ENCODE data around the gene TARBP2. TPM values are rescaled to one million over a fixed set of nuclear protein-coding genes. Genes with fewer than 3 reads are reported as not detected.

Gene TARBP2
- total RNA-seq, 4 donors from 2014 or later, result 16.0 to 27.1 (median 22.7) TPM

- TF ChIP-seq, protein P1, sequence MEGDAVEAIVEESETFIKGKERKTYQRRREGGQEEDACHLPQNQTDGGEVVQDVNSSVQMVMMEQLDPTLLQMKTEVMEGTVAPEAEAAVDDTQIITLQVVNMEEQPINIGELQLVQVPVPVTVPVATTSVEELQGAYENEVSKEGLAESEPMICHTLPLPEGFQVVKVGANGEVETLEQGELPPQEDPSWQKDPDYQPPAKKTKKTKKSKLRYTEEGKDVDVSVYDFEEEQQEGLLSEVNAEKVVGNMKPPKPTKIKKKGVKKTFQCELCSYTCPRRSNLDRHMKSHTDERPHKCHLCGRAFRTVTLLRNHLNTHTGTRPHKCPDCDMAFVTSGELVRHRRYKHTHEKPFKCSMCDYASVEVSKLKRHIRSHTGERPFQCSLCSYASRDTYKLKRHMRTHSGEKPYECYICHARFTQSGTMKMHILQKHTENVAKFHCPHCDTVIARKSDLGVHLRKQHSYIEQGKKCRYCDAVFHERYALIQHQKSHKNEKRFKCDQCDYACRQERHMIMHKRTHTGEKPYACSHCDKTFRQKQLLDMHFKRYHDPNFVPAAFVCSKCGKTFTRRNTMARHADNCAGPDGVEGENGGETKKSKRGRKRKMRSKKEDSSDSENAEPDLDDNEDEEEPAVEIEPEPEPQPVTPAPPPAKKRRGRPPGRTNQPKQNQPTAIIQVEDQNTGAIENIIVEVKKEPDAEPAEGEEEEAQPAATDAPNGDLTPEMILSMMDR (IDR thresholded peaks at IDR 0.05; ENCODE audit: low read depth), result no peak
Observed at GRCh38 chr12:53499266-53500141, 1.6 kb upstream of the TARBP2 start, which contains the start of gene MAP3K12. MAP3K12 (minus strand) TSS chr12:53499458; CDS start chr12:53487391, 12,067 bp downstream.

DNA sequence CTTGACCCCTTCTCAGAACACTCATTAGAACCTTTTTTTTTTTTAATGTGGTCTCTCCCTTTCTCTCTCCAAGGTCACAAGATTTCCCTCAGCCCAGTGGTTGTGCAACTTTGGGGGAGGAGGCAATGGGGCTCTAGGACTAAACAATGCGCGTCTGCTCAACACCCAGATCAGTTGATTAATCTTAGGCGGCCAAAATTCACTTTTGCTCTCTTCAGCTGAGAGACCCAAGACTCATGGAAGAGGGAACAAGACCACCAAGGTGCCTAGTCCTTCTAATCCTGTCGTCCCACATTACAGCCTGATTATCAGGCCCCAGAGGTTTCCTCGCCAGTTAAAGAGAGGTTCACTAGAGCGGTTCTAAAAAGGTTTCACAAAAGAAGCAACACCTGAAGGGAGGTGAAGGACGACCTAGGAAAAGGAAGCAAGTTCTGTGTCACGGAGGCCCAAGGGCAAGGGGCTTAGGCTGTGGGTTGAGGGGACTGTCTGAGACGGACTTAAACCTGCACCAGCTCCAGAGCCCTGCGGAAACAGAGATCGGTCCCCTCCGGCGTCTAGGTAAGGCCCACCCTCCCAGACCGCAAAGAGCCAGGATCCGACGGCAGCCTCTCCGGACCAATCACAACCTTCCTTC is 824 bp upstream of the TARBP2 start:
- TF ChIP-seq, protein P1 (IDR thresholded peaks at IDR 0.05; ENCODE audit: low read depth), result no peak

DNA sequence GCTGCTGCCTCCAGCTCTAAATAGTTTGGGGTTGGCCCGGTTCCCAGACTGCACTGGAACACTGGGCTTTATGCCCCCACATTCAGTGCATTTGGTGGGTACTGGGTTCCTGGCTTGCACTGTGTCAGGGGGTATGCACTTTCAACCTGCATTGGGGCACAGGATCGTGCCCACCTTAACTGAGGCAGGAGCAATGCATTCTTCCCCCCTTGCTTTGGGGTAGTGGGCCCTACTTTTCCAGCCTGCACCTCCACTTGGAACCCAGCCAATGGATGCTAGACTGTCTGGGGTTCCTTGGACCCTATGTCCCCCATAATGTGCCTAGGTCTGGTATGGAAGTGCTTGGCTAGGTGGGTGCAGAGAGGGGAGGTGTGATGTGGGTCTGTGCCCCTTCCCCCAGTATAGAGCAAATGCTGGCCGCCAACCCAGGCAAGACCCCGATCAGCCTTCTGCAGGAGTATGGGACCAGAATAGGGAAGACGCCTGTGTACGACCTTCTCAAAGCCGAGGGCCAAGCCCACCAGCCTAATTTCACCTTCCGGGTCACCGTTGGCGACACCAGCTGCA is 615 bp downstream of the TARBP2 start:
- TF ChIP-seq, protein P1 (IDR thresholded peaks at IDR 0.05; ENCODE audit: low read depth), result no peak

GRCh38 chr12:53502331-53502730 is 1.2 kb downstream of the TARBP2 start:
- TF ChIP-seq, protein P1 (IDR thresholded peaks at IDR 0.05; ENCODE audit: low read depth), result no peak

GRCh38 chr12:53502983-53503728 is 2.1 kb downstream of the TARBP2 start:
- TF ChIP-seq, protein P1 (IDR thresholded peaks at IDR 0.05; ENCODE audit: low read depth), result no peak

GRCh38 chr12:53504004-53504920 is 3.2 kb downstream of the TARBP2 start:
- TF ChIP-seq, protein P1 (IDR thresholded peaks at IDR 0.05; ENCODE audit: low read depth), result no peak

Measured in subcutaneous adipose tissue (tissue), 4 donors.